Osteoblast (primary cell): ENCODE data around the gene ELANE. TPM values are rescaled to one million over a fixed set of nuclear protein-coding genes. Genes with fewer than 3 reads are reported as not detected.
"Not testable (repeated sequence)": the region's sequence is repeated elsewhere in the genome, so short reads cannot be mapped to it uniquely, and the experiment has no call there.

Source experiments
- DNase-seq: peaks from one replicate; pipeline ENCODE4 v3.0.0; 2011; ENCODE audit warnings: low spot score, mixed read lengths; ENCODE audit not compliant: insufficient read length; ENCODE audit errors: missing footprints
- H2AFZ ChIP-seq: 2 replicates; pipeline ENCODE4 v1.6.0; 2011; ENCODE audit warnings: mild to moderate bottlenecking, low read length
- H3K27ac ChIP-seq: 2 replicates; pipeline ENCODE4 v1.5.1; 2011; ENCODE audit warnings: mild to moderate bottlenecking, low read depth, low read length, moderate library complexity
- H3K27me3 ChIP-seq: 2 replicates; pipeline ENCODE4 v1.6.0; 2012; ENCODE audit warnings: mild to moderate bottlenecking, control low read depth, inconsistent platforms, low read length, moderate library complexity; ENCODE audit not compliant: insufficient read depth
- H3K36me3 ChIP-seq: 2 replicates; pipeline ENCODE4 v1.5.1; 2011; ENCODE audit warnings: mild to moderate bottlenecking, low read length, control low read depth, moderate library complexity; ENCODE audit not compliant: insufficient read depth
- H3K4me1 ChIP-seq: 2 replicates; pipeline ENCODE4 v1.5.1; 2011; ENCODE audit warnings: mild to moderate bottlenecking, low read length, control low read depth, moderate library complexity; ENCODE audit not compliant: insufficient read depth
- H3K4me2 ChIP-seq: 2 replicates; pipeline ENCODE4 v1.6.0; 2011; ENCODE audit warnings: mild to moderate bottlenecking, low read length; ENCODE audit not compliant: insufficient read depth
- H3K4me3 ChIP-seq: fragments of 200-600 bp; sonication (generic); 3 replicates; pipeline ENCODE4 v1.5.1; 2012; ENCODE audit warnings: mild to moderate bottlenecking, low read length, inconsistent platforms; ENCODE audit not compliant: insufficient read depth
- H3K79me2 ChIP-seq: 2 replicates; pipeline ENCODE4 v1.6.0; 2012; ENCODE audit warnings: mild to moderate bottlenecking, low read length, control low read depth, inconsistent platforms; ENCODE audit not compliant: insufficient read depth
- H3K9me3 ChIP-seq: 2 replicates; pipeline ENCODE4 v1.5.1; 2011; ENCODE audit warnings: low read depth, low read length, control low read depth
- H4K20me1 ChIP-seq: 2 replicates; pipeline ENCODE4 v1.6.0; 2012; ENCODE audit warnings: mild to moderate bottlenecking, low read length, control low read depth; ENCODE audit not compliant: insufficient read depth
- total RNA-seq: library from RNA; depleted of rRNA; stranded (reverse); fragments of >200 nt; gene quantifications from 2 replicates; pipeline ENCODE4 v1.2.3, GENCODE V29; 2012
- TF ChIP-seq, protein P1 (sequence below): IDR thresholded peaks from 2 replicates; pipeline ENCODE4 v1.5.1; 2011; ENCODE audit warnings: mild to moderate bottlenecking, low read depth, low read length, moderate library complexity; ENCODE audit errors: extremely low read depth

Gene ELANE
- total RNA-seq, 1 donor: 0.36 TPM

- peak overlapping the region; percentile 81 for H2AFZ ChIP-seq
- no peaks in the 10 kb centered on the region for H4K20me1 ChIP-seq
- peak overlapping the region; percentile 65 for H3K4me2 ChIP-seq
- peak overlapping the region; percentile 49 for H3K4me3 ChIP-seq
- H3K4me1 ChIP-seq: peaks cover 3% of the 10 kb centered on the region
- DNase-seq: no peak
- no peaks in the 10 kb centered on the region for H3K36me3 ChIP-seq
- H3K9me3 ChIP-seq: no peaks in the 10 kb centered on the region
- H3K79me2 ChIP-seq: no peaks in the 10 kb centered on the region
- TF ChIP-seq, protein P1, sequence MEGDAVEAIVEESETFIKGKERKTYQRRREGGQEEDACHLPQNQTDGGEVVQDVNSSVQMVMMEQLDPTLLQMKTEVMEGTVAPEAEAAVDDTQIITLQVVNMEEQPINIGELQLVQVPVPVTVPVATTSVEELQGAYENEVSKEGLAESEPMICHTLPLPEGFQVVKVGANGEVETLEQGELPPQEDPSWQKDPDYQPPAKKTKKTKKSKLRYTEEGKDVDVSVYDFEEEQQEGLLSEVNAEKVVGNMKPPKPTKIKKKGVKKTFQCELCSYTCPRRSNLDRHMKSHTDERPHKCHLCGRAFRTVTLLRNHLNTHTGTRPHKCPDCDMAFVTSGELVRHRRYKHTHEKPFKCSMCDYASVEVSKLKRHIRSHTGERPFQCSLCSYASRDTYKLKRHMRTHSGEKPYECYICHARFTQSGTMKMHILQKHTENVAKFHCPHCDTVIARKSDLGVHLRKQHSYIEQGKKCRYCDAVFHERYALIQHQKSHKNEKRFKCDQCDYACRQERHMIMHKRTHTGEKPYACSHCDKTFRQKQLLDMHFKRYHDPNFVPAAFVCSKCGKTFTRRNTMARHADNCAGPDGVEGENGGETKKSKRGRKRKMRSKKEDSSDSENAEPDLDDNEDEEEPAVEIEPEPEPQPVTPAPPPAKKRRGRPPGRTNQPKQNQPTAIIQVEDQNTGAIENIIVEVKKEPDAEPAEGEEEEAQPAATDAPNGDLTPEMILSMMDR: no peak
- peaks cover 23% of the 10 kb centered on the region for H3K27me3 ChIP-seq
- no peak overlapping the region for H3K27ac ChIP-seq
Observed at GRCh38 chr19:850979-851335, 1.1 kb upstream of the ELANE start.

GRCh38 chr19:853014-853585, 997 bp downstream of the ELANE start:
- Histone ChIP-seq H3K79me2 (no peaks in the 10 kb centered on the region), H3K4me1 (no peaks in the 10 kb centered on the region), H3K4me2 (no peak overlapping the region), H2AFZ (no peak overlapping the region), H3K9me3 (no peaks in the 10 kb centered on the region), H3K36me3 (no peaks in the 10 kb centered on the region), H3K27ac (no peak overlapping the region), H3K27me3 (peaks cover 4% of the 10 kb centered on the region), H3K4me3 (no peak overlapping the region), H4K20me1 (no peaks in the 10 kb centered on the region)
- TF ChIP-seq, protein P1: no peak
- DNase-seq: no peak

DNA sequence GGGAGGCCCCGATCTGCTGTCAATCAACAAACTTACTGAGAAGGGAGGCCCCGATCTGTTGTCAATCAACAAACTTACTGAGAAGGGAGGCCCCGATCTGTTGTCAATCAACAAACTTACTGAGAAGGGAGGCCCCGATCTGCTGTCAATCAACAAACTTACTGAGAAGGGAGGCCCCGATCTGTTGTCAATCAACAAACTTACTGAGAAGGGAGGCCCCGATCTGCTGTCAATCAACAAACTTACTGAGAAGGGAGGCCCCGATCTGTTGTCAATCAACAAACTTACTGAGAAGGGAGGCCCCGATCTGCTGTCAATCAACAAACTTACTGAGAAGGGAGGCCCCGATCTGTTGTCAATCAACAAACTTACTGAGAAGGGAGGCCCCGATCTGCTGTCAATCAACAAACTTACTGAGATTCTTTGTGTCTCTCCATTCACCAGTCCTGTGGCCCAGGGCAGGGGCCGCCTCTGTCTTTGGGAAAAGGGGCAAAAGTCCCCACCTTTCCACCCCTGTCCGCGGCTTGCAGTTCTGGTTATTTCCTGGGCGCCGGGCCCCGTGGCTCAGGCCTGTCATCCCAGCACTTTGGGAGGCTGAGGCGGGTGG, 1.6 kb downstream of the ELANE start:
- not testable (repeated sequence) for H3K36me3 ChIP-seq

DNA sequence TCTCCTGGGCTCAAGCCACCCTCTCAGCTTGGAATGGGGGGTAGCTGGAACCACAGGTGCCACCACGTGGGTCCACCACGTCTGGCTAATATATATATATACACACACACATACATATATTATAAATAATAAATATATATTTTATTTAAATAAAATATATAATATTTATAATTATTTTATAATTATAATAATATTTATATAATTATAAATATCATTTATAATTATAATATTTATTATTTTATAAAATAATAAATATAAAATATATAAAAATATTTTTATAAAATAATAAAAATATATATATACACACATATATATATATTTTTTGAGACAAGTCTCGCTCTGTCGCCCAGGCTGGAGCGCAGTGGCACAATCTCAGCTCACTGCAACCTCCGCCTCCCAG, 2.4 kb downstream of the ELANE start:
- peaks cover 1% of the 10 kb centered on the region for H3K27me3 ChIP-seq
- H3K36me3 ChIP-seq: no peaks in the 10 kb centered on the region
- no peak overlapping the region for H3K4me3 ChIP-seq
- no peak overlapping the region for H3K4me2 ChIP-seq
- no peaks in the 10 kb centered on the region for H3K9me3 ChIP-seq
- TF ChIP-seq, protein P1: no peak
- no peak overlapping the region for H2AFZ ChIP-seq
- H3K79me2 ChIP-seq: no peaks in the 10 kb centered on the region
- no peak for DNase-seq
- H3K27ac ChIP-seq: no peak overlapping the region
- no peaks in the 10 kb centered on the region for H4K20me1 ChIP-seq
- no peaks in the 10 kb centered on the region for H3K4me1 ChIP-seq

More for the DNA sequence above, 1.6 kb downstream of the ELANE start:
- not testable (repeated sequence) for H3K9me3 ChIP-seq, H3K4me3 ChIP-seq, H3K27ac ChIP-seq, H3K27me3 ChIP-seq, H3K79me2 ChIP-seq, DNase-seq, H2AFZ ChIP-seq, H3K4me1 ChIP-seq, H4K20me1 ChIP-seq, H3K4me2 ChIP-seq
